Measurements from ENCODE around the gene MEF2C. TPM values are rescaled to one million over a fixed set of nuclear protein-coding genes. Genes with fewer than 3 reads are reported as not detected.
A peak's percentile ranks its signal among the peaks of the same experiment; 100 is the strongest.

MEF2C gene
- polyA plus RNA-seq, 3 donors = 32.0 to 89.3 (median 88.3) TPM

DNA sequence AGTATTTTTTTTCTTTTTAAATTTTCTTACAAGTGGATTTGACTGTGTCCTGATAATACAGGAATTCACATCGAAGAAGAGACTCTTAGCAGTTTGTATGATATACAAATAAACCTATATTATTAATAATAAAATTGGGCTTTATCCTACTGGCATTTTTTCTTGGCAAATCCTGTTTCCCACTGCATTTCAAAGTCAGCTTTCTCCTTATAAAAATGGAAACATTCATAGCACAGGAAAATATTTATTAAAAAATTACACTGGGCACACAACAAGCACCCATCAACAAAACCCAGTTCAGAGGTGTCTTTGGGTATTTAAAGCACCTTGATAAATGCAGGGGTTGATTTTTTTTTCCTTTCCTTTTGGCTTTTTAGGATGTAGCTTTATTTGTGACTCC is 200.9 kb downstream of the MEF2C start:
- Histone ChIP-seq H2AFZ (ENCODE audit: insufficient read depth, low read depth, low read length, poor library complexity, severe bottlenecking) (no peak overlapping the region), H3K4me1 (ENCODE audit: control insufficient read depth in 1 of 2, insufficient read depth in 2 of 2, low read length in 2 of 2) (peaks cover 6 to 14% of the 10 kb centered on the region in 2 donors), H3K36me3 (replicated peaks in 1 of 2; ENCODE audit: control insufficient read depth in 1 of 2, insufficient read depth in 2 of 2, low read length in 2 of 2) (no peaks in the 10 kb centered on the region), H3K9ac (ENCODE audit: insufficient read depth, low read length, poor library complexity, severe bottlenecking) (no peak overlapping the region), H3K27me3 (ENCODE audit: control insufficient read depth in 2 of 2, insufficient read depth in 2 of 2, low read length in 2 of 2) (peaks cover 95 to 99% of the 10 kb centered on the region in 2 donors), H3K27ac (ENCODE audit: low read depth in 1 of 2, low read length in 2 of 2) (no peak overlapping the region), H4K20me1 (ENCODE audit: insufficient read depth, low read length) (no peaks in the 10 kb centered on the region), H3K4me3 (replicated peaks in 1 of 3; ENCODE audit: low read depth in 2 of 3, low read length in 3 of 3) (no peak overlapping the region), H3K4me2 (replicated peaks; ENCODE audit: extremely low read depth, low read length, poor library complexity, severe bottlenecking) (no peak overlapping the region), H3K79me2 (ENCODE audit: insufficient read depth, low read length) (no peaks in the 10 kb centered on the region), H3K9me3 (replicated peaks in 1 of 2; ENCODE audit: control insufficient read depth in 1 of 2, insufficient read depth in 1 of 2, low read length in 2 of 2) (peaks cover 0 to 65% of the 10 kb centered on the region in 2 donors)
- H3K4me3 Mint-ChIP-seq = peak overlapping the region in 1 of 2 donors; percentile 81
- H3K27me3 Mint-ChIP-seq (ENCODE audit: low read depth in 3 of 3) = peaks cover 97 to 99% (median 98%) of the 10 kb centered on the region in 3 donors
- peaks cover 3 to 11% of the 10 kb centered on the region in 2 donors for H3K36me3 Mint-ChIP-seq
- peaks cover 0 to 40% (median 9%) of the 10 kb centered on the region in 7 donors for H3K9me3 Mint-ChIP-seq
- no CpG with 5 or more reads among the region's 1 CpG for WGBS (ENCODE audit: insufficient coverage)
- no peak for DNase-seq
- peaks cover 22% of the 10 kb centered on the region for H3K4me1 Mint-ChIP-seq
- H3K27ac Mint-ChIP-seq = no peak overlapping the region
- TF ChIP-seq, protein P1, sequence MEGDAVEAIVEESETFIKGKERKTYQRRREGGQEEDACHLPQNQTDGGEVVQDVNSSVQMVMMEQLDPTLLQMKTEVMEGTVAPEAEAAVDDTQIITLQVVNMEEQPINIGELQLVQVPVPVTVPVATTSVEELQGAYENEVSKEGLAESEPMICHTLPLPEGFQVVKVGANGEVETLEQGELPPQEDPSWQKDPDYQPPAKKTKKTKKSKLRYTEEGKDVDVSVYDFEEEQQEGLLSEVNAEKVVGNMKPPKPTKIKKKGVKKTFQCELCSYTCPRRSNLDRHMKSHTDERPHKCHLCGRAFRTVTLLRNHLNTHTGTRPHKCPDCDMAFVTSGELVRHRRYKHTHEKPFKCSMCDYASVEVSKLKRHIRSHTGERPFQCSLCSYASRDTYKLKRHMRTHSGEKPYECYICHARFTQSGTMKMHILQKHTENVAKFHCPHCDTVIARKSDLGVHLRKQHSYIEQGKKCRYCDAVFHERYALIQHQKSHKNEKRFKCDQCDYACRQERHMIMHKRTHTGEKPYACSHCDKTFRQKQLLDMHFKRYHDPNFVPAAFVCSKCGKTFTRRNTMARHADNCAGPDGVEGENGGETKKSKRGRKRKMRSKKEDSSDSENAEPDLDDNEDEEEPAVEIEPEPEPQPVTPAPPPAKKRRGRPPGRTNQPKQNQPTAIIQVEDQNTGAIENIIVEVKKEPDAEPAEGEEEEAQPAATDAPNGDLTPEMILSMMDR (IDR thresholded peaks at IDR 0.05) = no peak
- intact Hi-C loops (cut with micrococcal nuclease) = loop anchor here in 1 of 2 donors (10.0 kb wide), 1 partner anchor 537 kb away; no protein-coding TSS in a partner anchor

DNA sequence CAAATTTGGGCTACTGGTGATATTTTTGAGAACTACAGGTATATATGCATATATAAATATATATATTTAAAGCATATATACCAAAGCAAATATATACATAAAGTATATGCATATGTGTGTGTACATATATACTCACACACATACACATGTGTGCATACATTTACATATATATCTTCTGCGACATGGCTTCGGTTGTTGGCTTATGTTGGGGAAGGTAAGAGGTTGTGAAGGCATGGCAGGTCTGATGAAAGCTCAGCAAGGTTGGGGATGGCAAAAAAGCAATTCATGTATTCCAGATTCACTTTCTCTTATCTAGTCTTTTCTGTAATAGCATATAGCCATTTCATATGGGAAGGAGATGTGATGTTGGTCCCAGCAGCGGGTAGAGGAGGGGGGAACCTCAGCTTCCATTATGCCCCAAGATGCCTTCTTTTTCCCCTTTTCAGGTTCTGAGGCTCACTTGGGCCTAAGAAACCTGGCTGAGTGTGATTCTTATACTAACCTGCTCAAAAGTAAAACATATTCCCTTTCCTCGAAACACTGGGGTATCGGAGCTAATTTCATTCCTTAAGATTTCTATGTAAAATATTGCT is 201.7 kb downstream of the MEF2C start:
- Mint-ChIP-seq H3K27ac (no peak overlapping the region), H3K27me3 (ENCODE audit: low read depth in 3 of 3) (peaks cover 95 to 99% (median 95%) of the 10 kb centered on the region in 3 donors), H3K9me3 (peaks cover 0 to 40% (median 10%) of the 10 kb centered on the region in 7 donors), H3K36me3 (peaks cover 6 to 12% of the 10 kb centered on the region in 2 donors), H3K4me3 (peak overlapping the region in 1 of 2 donors; percentile 72), H3K4me1 (peaks cover 26% of the 10 kb centered on the region)
- peaks cover 0 to 60% of the 10 kb centered on the region in 2 donors for H3K9me3 ChIP-seq (replicated peaks in 1 of 2; ENCODE audit: control insufficient read depth in 1 of 2, insufficient read depth in 1 of 2, low read length in 2 of 2)
- no peaks in the 10 kb centered on the region for H4K20me1 ChIP-seq (ENCODE audit: insufficient read depth, low read length)
- no peak overlapping the region for H2AFZ ChIP-seq (ENCODE audit: insufficient read depth, low read depth, low read length, poor library complexity, severe bottlenecking)
- whole genome bisulfite sequencing (ENCODE audit: insufficient coverage) = 80% methylated on average over 1 of the region's 5 CpGs
- H3K9ac ChIP-seq (ENCODE audit: insufficient read depth, low read length, poor library complexity, severe bottlenecking) = no peak overlapping the region
- peaks cover 6 to 14% of the 10 kb centered on the region in 2 donors for H3K4me1 ChIP-seq (ENCODE audit: control insufficient read depth in 1 of 2, insufficient read depth in 2 of 2, low read length in 2 of 2)
- no peaks in the 10 kb centered on the region for H3K36me3 ChIP-seq (replicated peaks in 1 of 2; ENCODE audit: control insufficient read depth in 1 of 2, insufficient read depth in 2 of 2, low read length in 2 of 2)
- DNase-seq = no peak
- TF ChIP-seq, protein P1 (IDR thresholded peaks at IDR 0.05) = no peak
- intact Hi-C loops (cut with micrococcal nuclease) = loop anchor here in 1 of 2 donors (10.0 kb wide), 1 partner anchor 537 kb away; no protein-coding TSS in a partner anchor
- peaks cover 95 to 99% of the 10 kb centered on the region in 2 donors for H3K27me3 ChIP-seq (ENCODE audit: control insufficient read depth in 2 of 2, insufficient read depth in 2 of 2, low read length in 2 of 2)
- no peak overlapping the region for H3K4me3 ChIP-seq (replicated peaks in 1 of 3; ENCODE audit: low read depth in 2 of 3, low read length in 3 of 3)
- no peak overlapping the region for H3K4me2 ChIP-seq (replicated peaks; ENCODE audit: extremely low read depth, low read length, poor library complexity, severe bottlenecking)
- H3K79me2 ChIP-seq (ENCODE audit: insufficient read depth, low read length) = no peaks in the 10 kb centered on the region
- H3K27ac ChIP-seq (ENCODE audit: low read depth in 1 of 2, low read length in 2 of 2) = no peak overlapping the region

All from CD14-positive monocyte (primary cell).